HCT116 (cell line): ENCODE results near the gene ACBD6. TPM values are rescaled to one million over a fixed set of nuclear protein-coding genes. Genes with fewer than 3 reads are reported as not detected.

Experiments used
- ATAC-seq: fragments of 200-7000 bp; cut with Tn5 transposase; 2 replicates; pipeline ENCODE4 v1.9.1; 2020; ENCODE audit warnings: mild to moderate bottlenecking, moderate library complexity
- BruUV-seq: library from RNA; stranded (reverse); fragments of 400-500 nt; replicated peaks from 2 replicates; lab custom pipeline; 2021; lab: Mats Ljungman, UMichigan
- CTCF ChIA-PET: fragments of 300-600 bp; sonication (Branson Sonifier 250); formaldehyde crosslinking; loops from one replicate; lab custom pipeline; 2021; ENCODE audit warnings: antibody characterized with exemption; lab: Charles Lee
- POLR2A ChIA-PET: fragments of 300-600, 350-600 bp; sonication (Branson Sonifier 250); formaldehyde crosslinking; loops from one replicate; lab custom pipeline; 2021; ENCODE audit warnings: antibody characterized with exemption; lab: Charles Lee
- RAD21 ChIA-PET, 2 experiments: fragments of 300-600 bp; sonication (Branson Sonifier 250); formaldehyde crosslinking; loops; one replicate each; lab custom pipeline; 2023; ENCODE audit warnings: low total read pairs in 2 of 2; ENCODE audit not compliant: uncharacterized antibody in 2 of 2, unreplicated experiment in 2 of 2, low non-redundant PET in 1 of 2; lab: Charles Lee
- DNase-seq: peaks from one replicate; pipeline ENCODE4 v3.0.0-alpha.2; 2010; ENCODE audit warnings: low read depth, low spot score
- H2AFZ ChIP-seq: fragments of 200-600 bp; shearing (Covaris generic), sonication (generic); 2 replicates; pipeline ENCODE4 v1.6.1; 2017; ENCODE audit warnings: low read depth, mixed run types, mixed read lengths, antibody characterized with exemption, low read length; ENCODE audit not compliant: poor library complexity, severe bottlenecking
- H3K27ac ChIP-seq: 2 replicates; pipeline ENCODE4 v1.5.1; 2012; ENCODE audit warnings: low read depth, low read length
- H3K27me3 ChIP-seq: fragments of 200-600 bp; sonication (generic); 2 replicates; pipeline ENCODE4 v1.6.1; 2016; ENCODE audit warnings: mixed run types, low read length, mixed read lengths; ENCODE audit not compliant: insufficient read depth
- H3K36me3 ChIP-seq, 2 experiments: fragments of 200-500 bp in 1 of 2; fragments of 200-600 bp in 1 of 2; sonication (Bioruptor generic) in 1 of 2; sonication (generic) in 1 of 2; 2 replicates each; pipeline versions ENCODE4 v1.5.1 to v1.6.1; 2014 to 2016; ENCODE audit warnings: low read length in 2 of 2, inconsistent platforms in 1 of 2, mixed read lengths in 1 of 2, mixed run types in 1 of 2; ENCODE audit not compliant: insufficient read depth in 2 of 2, control insufficient read depth in 1 of 2
- H3K4me1 ChIP-seq, 2 experiments: fragments of 200-600 bp in 1 of 2; sonication (generic) in 1 of 2; 2 replicates each; pipeline versions ENCODE4 v1.5.1 to v1.6.1; 2012 to 2017; ENCODE audit warnings: low read length in 2 of 2, inconsistent platforms in 1 of 2, mild to moderate bottlenecking in 1 of 2, mixed read lengths in 1 of 2, mixed run types in 1 of 2, moderate library complexity in 1 of 2; ENCODE audit not compliant: insufficient read depth in 2 of 2, control insufficient read depth in 1 of 2
- H3K4me2 ChIP-seq: fragments of 200-600 bp; sonication (generic); 2 replicates; pipeline ENCODE4 v1.6.1; 2017; ENCODE audit warnings: mixed run types, low read length, mixed read lengths
- H3K4me3 ChIP-seq, 2 experiments: fragments of 200-600 bp in 1 of 2; sonication (generic) in 1 of 2; replicated peaks in 1 of 2; 2 replicates each; pipeline ENCODE4 v1.5.1; 2011 to 2016; ENCODE audit warnings: low read length in 2 of 2, control low read depth in 1 of 2, low read depth in 1 of 2, mild to moderate bottlenecking in 1 of 2, mixed read lengths in 1 of 2, mixed run types in 1 of 2
- H3K79me2 ChIP-seq: fragments of 200-600 bp; sonication (generic); 2 replicates; pipeline ENCODE4 v1.6.1; 2017; ENCODE audit warnings: mild to moderate bottlenecking, mixed run types, low read length, moderate library complexity, mixed read lengths; ENCODE audit not compliant: insufficient read depth
- H3K9ac ChIP-seq: fragments of 200-600 bp; sonication (generic); 2 replicates; pipeline ENCODE4 v1.6.1; 2016; ENCODE audit warnings: low read length, mixed read lengths
- H3K9me2 ChIP-seq: fragments of 200-600 bp; sonication (generic), shearing (Covaris generic); 2 replicates; pipeline ENCODE4 v1.6.1; 2017; ENCODE audit warnings: mixed run types, mild to moderate bottlenecking, moderate library complexity; ENCODE audit not compliant: insufficient read depth
- H3K9me3 ChIP-seq, 2 experiments: fragments of 200-500 bp in 1 of 2; fragments of 200-600 bp in 1 of 2; sonication (Bioruptor generic) in 1 of 2; sonication (generic) in 1 of 2; 2 replicates each; pipeline ENCODE4 v1.6.1; 2014 to 2017; ENCODE audit warnings: low read length in 2 of 2, mixed read lengths in 2 of 2, inconsistent platforms in 1 of 2, low read depth in 1 of 2, mild to moderate bottlenecking in 1 of 2, mixed run types in 1 of 2, moderate library complexity in 1 of 2; ENCODE audit not compliant: control insufficient read depth in 1 of 2, insufficient read depth in 1 of 2
- H4K20me1 ChIP-seq: fragments of 200-600 bp; sonication (generic), shearing (Covaris generic); 2 replicates; pipeline ENCODE4 v1.6.1; 2017; ENCODE audit warnings: mixed run types, mild to moderate bottlenecking, moderate library complexity; ENCODE audit not compliant: insufficient read depth
- ATF3 ChIP-seq: IDR thresholded peaks from 2 replicates; pipeline ENCODE4 v1.6.1; 2012
- CBX3 ChIP-seq: IDR thresholded peaks from 2 replicates; pipeline ENCODE4 v1.6.1; 2012; ENCODE audit warnings: low read depth
- ELF1 ChIP-seq: IDR thresholded peaks from 2 replicates; pipeline ENCODE4 v1.6.1; 2012; ENCODE audit warnings: low read depth, borderline replicate concordance
- EZH2phosphoT487 ChIP-seq: fragments of 200-600 bp; IDR thresholded peaks from 2 replicates; pipeline ENCODE4 v1.6.1; 2018; ENCODE audit warnings: antibody characterized with exemption, borderline replicate concordance
- FOSL1 ChIP-seq: IDR thresholded peaks from 2 replicates; pipeline ENCODE4 v1.6.1; 2012; ENCODE audit warnings: low read depth
- JUND ChIP-seq: IDR thresholded peaks from 2 replicates; pipeline ENCODE4 v1.6.1; 2012
- POLR2A ChIP-seq: IDR thresholded peaks from 2 replicates; pipeline ENCODE4 v1.7.0; 2011; ENCODE audit warnings: borderline replicate concordance; ENCODE audit not compliant: insufficient read depth, insufficient read length; ENCODE audit errors: extremely low read depth
- POLR2AphosphoS5 ChIP-seq: IDR thresholded peaks from 2 replicates; pipeline ENCODE4 v1.6.1; 2011; ENCODE audit warnings: mild to moderate bottlenecking, low read depth, low read length, moderate library complexity
- RAD21 ChIP-seq: IDR thresholded peaks from 2 replicates; pipeline ENCODE4 v1.6.1; 2012; ENCODE audit warnings: low read depth, mild to moderate bottlenecking
- REST ChIP-seq: IDR thresholded peaks from 2 replicates; pipeline ENCODE4 v1.6.1; 2012; ENCODE audit warnings: low read depth
- SIN3A ChIP-seq: IDR thresholded peaks from 2 replicates; pipeline ENCODE4 v1.6.1; 2012; ENCODE audit warnings: low read depth
- SP1 ChIP-seq: IDR thresholded peaks from 2 replicates; pipeline ENCODE4 v1.6.1; 2012; ENCODE audit warnings: low read depth
- SRF ChIP-seq: IDR thresholded peaks from 2 replicates; pipeline ENCODE4 v1.6.1; 2012; ENCODE audit warnings: low read depth
- TCF7L2 ChIP-seq: IDR thresholded peaks from 2 replicates; pipeline ENCODE4 v1.7.0; 2011; ENCODE audit warnings: borderline replicate concordance, inconsistent platforms; ENCODE audit not compliant: insufficient read depth, insufficient read length; ENCODE audit errors: extremely low read depth
- YY1 ChIP-seq: IDR thresholded peaks from 2 replicates; pipeline ENCODE4 v1.6.1; 2011; ENCODE audit warnings: low read length, low read depth, moderate library complexity, mild to moderate bottlenecking; ENCODE audit not compliant: insufficient replicate concordance; ENCODE audit errors: extremely low read depth
- ZBTB33 ChIP-seq: IDR thresholded peaks from 2 replicates; pipeline ENCODE4 v1.6.1; 2011; ENCODE audit warnings: mild to moderate bottlenecking, low read length, moderate library complexity; ENCODE audit not compliant: insufficient replicate concordance; ENCODE audit errors: extremely low read depth
- intact Hi-C: fragments of 100-400 bp; cut with micrococcal nuclease; formaldehyde crosslinking; loops from 2 replicates; pipeline ENCODE4 v1.10.0; 2022
- total RNA-seq: library from RNA; stranded (reverse); gene quantifications from one replicate; pipeline ENCODE4 v1.2.1, GENCODE V29; 2021; ENCODE audit not compliant: unreplicated experiment

The ACBD6 gene
- total RNA-seq, 1 experiment from 2014 or later: 43.2 TPM

- Histone ChIP-seq H3K9ac (no peak overlapping the region), H2AFZ (no peak overlapping the region), H3K27me3 (no peaks in the 10 kb centered on the region), H3K4me1 (no peaks in the 10 kb centered on the region), H4K20me1 (peaks cover 4% of the 10 kb centered on the region; the same call in 1 of the 2 replicates), H3K9me3 (no peaks in the 10 kb centered on the region), H3K4me3 (no peak overlapping the region), H3K36me3 (no peaks in the 10 kb centered on the region), H3K27ac (no peak overlapping the region), H3K9me2 (no peaks in the 10 kb centered on the region), H3K4me2 (no peak overlapping the region), H3K79me2 (peaks cover 19% of the 10 kb centered on the region)
- DNase-seq: no peak
- ATAC-seq: no peak
- intact Hi-C loops: no loop called here
- POLR2A ChIA-PET: no interaction called here
- no TSS peak for BruUV-seq
- CTCF ChIA-PET: no interaction called here
- TF ChIP-seq SRF (no peak), EZH2phosphoT487 (no peak), RAD21 (no peak), CBX3 (no peak), POLR2AphosphoS5 (no peak), FOSL1 (no peak), ATF3 (no peak), ZBTB33 (no peak), REST (no peak), TCF7L2 (no peak), POLR2A (no peak), JUND (no peak), ELF1 (no peak), YY1 (no peak), SIN3A (no peak), SP1 (no peak)
- RAD21 ChIA-PET: no interaction called here
These were observed 62.0 kb downstream of the ACBD6 start for GRCh38 chr1:180440335-180440734.
